ENCODE data around the gene TRPM3.

DNA sequence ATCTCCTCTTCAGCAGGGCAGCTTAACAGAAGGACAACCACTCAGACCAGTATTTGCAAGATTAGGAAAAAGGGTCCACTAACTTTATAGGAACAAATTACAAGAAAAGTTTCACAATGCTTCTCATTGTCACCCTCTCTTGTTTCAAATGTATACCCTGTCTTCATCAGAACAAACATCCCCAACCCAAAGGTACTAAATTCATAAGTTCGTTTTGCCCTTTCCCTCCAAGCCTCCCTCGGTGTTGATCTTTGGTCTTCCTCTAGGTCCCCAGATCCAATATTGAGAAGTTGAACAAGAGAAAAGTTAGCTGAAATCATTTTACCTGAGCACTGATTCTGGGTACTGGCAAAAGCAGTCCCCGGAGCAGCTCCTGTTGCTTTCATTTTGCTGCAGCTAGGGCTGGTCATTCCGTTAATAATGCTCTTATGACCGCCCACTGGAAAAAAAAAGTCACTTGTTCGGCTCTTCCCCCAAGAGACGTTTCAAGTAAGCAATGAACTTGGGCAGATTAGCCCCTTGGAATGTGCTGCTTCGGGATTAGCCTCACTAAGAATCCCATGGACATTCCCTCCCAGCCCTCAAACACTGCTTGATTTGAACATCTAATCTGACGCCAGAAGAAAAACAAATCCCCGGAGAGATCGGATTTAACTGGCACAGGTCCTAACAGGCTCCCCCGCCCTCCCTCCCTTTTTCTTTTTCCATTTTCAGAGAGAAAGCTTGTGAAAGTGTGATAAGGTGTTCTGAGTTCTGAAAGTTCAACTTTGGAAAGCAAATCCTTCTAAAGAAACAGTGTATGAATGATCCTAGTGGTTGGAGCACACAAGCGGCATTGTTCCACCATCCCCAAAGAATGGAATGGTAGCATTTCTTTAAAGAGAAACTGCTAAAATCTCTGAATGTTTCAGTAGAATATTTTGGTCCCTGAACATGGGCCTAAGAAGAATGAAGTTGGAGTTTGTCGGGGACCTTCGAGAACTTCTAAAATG lies 252.5 kb downstream of the TRPM3 start:
- TF ChIP-seq, protein P1, sequence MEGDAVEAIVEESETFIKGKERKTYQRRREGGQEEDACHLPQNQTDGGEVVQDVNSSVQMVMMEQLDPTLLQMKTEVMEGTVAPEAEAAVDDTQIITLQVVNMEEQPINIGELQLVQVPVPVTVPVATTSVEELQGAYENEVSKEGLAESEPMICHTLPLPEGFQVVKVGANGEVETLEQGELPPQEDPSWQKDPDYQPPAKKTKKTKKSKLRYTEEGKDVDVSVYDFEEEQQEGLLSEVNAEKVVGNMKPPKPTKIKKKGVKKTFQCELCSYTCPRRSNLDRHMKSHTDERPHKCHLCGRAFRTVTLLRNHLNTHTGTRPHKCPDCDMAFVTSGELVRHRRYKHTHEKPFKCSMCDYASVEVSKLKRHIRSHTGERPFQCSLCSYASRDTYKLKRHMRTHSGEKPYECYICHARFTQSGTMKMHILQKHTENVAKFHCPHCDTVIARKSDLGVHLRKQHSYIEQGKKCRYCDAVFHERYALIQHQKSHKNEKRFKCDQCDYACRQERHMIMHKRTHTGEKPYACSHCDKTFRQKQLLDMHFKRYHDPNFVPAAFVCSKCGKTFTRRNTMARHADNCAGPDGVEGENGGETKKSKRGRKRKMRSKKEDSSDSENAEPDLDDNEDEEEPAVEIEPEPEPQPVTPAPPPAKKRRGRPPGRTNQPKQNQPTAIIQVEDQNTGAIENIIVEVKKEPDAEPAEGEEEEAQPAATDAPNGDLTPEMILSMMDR (IDR thresholded peaks at IDR 0.05) = no peak
- no peak for TF ChIP-seq POLR2A (IDR thresholded peaks at IDR 0.05)
